Liver (tissue), 9 donors: ENCODE measurements around the gene DOK6. TPM values are rescaled to one million over a fixed set of nuclear protein-coding genes. Genes with fewer than 3 reads are reported as not detected.

Source experiments
- DNase-seq: peaks from one replicate; pipeline ENCODE4 v3.0.0-alpha.2; 2017; ENCODE audit warnings: low spot score
- H3K27ac ChIP-seq, 2 donors: one replicate each; pipeline ENCODE4 v1.7.0; 2013; ENCODE audit warnings: inconsistent platforms in 2 of 2, low read length in 2 of 2, control low read depth in 1 of 2, low read depth in 1 of 2, mild to moderate bottlenecking in 1 of 2
- H3K27me3 ChIP-seq, 4 donors: one replicate each; pipeline versions ENCODE4 v1.6.1 to v1.7.0; 2013; ENCODE audit warnings: low read length in 3 of 4, inconsistent platforms in 1 of 4, mild to moderate bottlenecking in 1 of 4, moderate library complexity in 1 of 4; ENCODE audit not compliant: control insufficient read depth in 4 of 4, insufficient read depth in 4 of 4
- H3K36me3 ChIP-seq, 4 donors: one replicate each; pipeline versions ENCODE4 v1.6.1 to v1.7.0; 2013; ENCODE audit warnings: low read length in 3 of 4, mild to moderate bottlenecking in 3 of 4, low read depth in 1 of 4, moderate library complexity in 1 of 4; ENCODE audit not compliant: control insufficient read depth in 4 of 4, insufficient read depth in 3 of 4
- H3K4me1 ChIP-seq, 4 donors: one replicate each; pipeline versions ENCODE4 v1.6.1 to v1.7.0; 2013; ENCODE audit warnings: low read length in 3 of 4, mild to moderate bottlenecking in 3 of 4, moderate library complexity in 1 of 4; ENCODE audit not compliant: control insufficient read depth in 4 of 4, insufficient read depth in 4 of 4
- H3K4me3 ChIP-seq, 3 donors: one replicate each; pipeline versions ENCODE4 v1.6.1 to v1.7.0; 2013; ENCODE audit warnings: low read length in 3 of 3, control low read depth in 1 of 3, low read depth in 1 of 3, mild to moderate bottlenecking in 1 of 3
- H3K9ac ChIP-seq, 2 donors: one replicate each; pipeline ENCODE4 v1.7.0; 2013; ENCODE audit warnings: low read length in 2 of 2, mild to moderate bottlenecking in 2 of 2, moderate library complexity in 2 of 2, control low read depth in 1 of 2, low read depth in 1 of 2
- H3K9me3 ChIP-seq, 4 donors: one replicate each; pipeline versions ENCODE4 v1.6.1 to v1.7.0; 2013; ENCODE audit warnings: low read length in 3 of 4; ENCODE audit not compliant: control insufficient read depth in 4 of 4
- EGR1 ChIP-seq, 2 donors: IDR thresholded peaks; 2 replicates each; pipeline ENCODE4 v1.6.1; 2016 to 2018; ENCODE audit warnings: antibody characterized with exemption in 2 of 2, low read depth in 2 of 2
- FOXA1 ChIP-seq: IDR thresholded peaks from 2 replicates; pipeline ENCODE4 v1.6.1; 2016; ENCODE audit warnings: antibody characterized with exemption
- FOXA2 ChIP-seq: IDR thresholded peaks from 2 replicates; pipeline ENCODE4 v1.6.1; 2016; ENCODE audit warnings: antibody characterized with exemption
- GABPA ChIP-seq, 2 donors: IDR thresholded peaks in 1 of 2; conservative IDR thresholded peaks in 1 of 2; 2 replicates each; pipeline ENCODE4 v1.6.1; 2016; ENCODE audit warnings: antibody characterized with exemption in 2 of 2, mild to moderate bottlenecking in 1 of 2, moderate library complexity in 1 of 2
- HNF4A ChIP-seq, 2 donors: conservative IDR thresholded peaks; 2 replicates each; pipeline ENCODE4 v1.6.1; 2016; ENCODE audit warnings: antibody characterized with exemption in 2 of 2, mild to moderate bottlenecking in 2 of 2
- HNF4G ChIP-seq: IDR thresholded peaks from 2 replicates; pipeline ENCODE4 v1.6.1; 2016; ENCODE audit warnings: antibody characterized with exemption
- JUND ChIP-seq, 2 donors: IDR thresholded peaks; 2 replicates each; pipeline ENCODE4 v1.6.1; 2016; ENCODE audit warnings: antibody characterized with exemption in 2 of 2
- NR2F2 ChIP-seq: IDR thresholded peaks from 2 replicates; pipeline ENCODE4 v1.6.1; 2016; ENCODE audit warnings: antibody characterized with exemption
- RAD21 ChIP-seq, 2 donors: IDR thresholded peaks; 2 replicates each; pipeline ENCODE4 v1.6.1; 2016; ENCODE audit warnings: antibody characterized with exemption in 2 of 2, mild to moderate bottlenecking in 2 of 2
- RXRA ChIP-seq, 2 donors: IDR thresholded peaks; 2 replicates each; pipeline ENCODE4 v1.6.1; 2017 to 2018; ENCODE audit warnings: antibody characterized with exemption in 2 of 2, mild to moderate bottlenecking in 1 of 2
- SP1 ChIP-seq: IDR thresholded peaks from 2 replicates; pipeline ENCODE4 v1.6.1; 2018; ENCODE audit warnings: antibody characterized with exemption, mild to moderate bottlenecking
- TAF1 ChIP-seq: conservative IDR thresholded peaks from 2 replicates; pipeline ENCODE4 v1.6.1; 2016; ENCODE audit warnings: antibody characterized with exemption, mild to moderate bottlenecking
- YY1 ChIP-seq: IDR thresholded peaks from 2 replicates; pipeline ENCODE4 v1.6.1; 2016; ENCODE audit warnings: antibody characterized with exemption, mild to moderate bottlenecking
- WGBS: extraction: QIAGEN DNeasy Blood & Tissue Kit; methylation state at CpG from one replicate; pipeline ENCODE4 v1.1.7; 2013; 5-methylcytosine and 5-hydroxymethylcytosine counted together
- polyA plus RNA-seq, 2 donors: library from polyadenylated mRNA; stranded (reverse) in 1 of 2; unstranded in 1 of 2; fragments of 200-250 nt in 1 of 2; fragments of >200 nt in 1 of 2; fragmentation: Nextera tagmentation in 1 of 2; extraction: Ambion mirVana in 1 of 2; gene quantifications; one replicate each; pipeline versions ENCODE4 v1.2.1 to v1.2.3, GENCODE V29; 2013 to 2015
- total RNA-seq, 2 donors: library from RNA; depleted of rRNA; stranded (reverse); fragments of >200 nt; gene quantifications; one replicate each; pipeline ENCODE4 v1.2.3, GENCODE V29; 2014
- TF ChIP-seq, protein P1 (sequence below): IDR thresholded peaks from 2 replicates; pipeline ENCODE4 v1.6.1; 2016; ENCODE audit warnings: antibody characterized with exemption
- TF ChIP-seq, protein P2 (sequence below): IDR thresholded peaks from 2 replicates; pipeline ENCODE4 v1.6.1; 2016; ENCODE audit warnings: antibody characterized with exemption
- TF ChIP-seq, protein P3 (sequence below): IDR thresholded peaks from 2 replicates; pipeline ENCODE4 v1.6.1; 2016; ENCODE audit warnings: antibody characterized with exemption
- TF ChIP-seq, protein P4 (sequence below): fragments of 150-350 bp; IDR thresholded peaks from 2 replicates; pipeline ENCODE4 v1.5.1; 2017; ENCODE audit warnings: improper control_type of control experiment, low read depth, low read length; ENCODE audit not compliant: missing input control
- TF ChIP-seq, protein P5 (sequence below): IDR thresholded peaks from 2 replicates; pipeline ENCODE4 v1.6.1; 2016; ENCODE audit warnings: antibody characterized with exemption, mild to moderate bottlenecking
- donor health status: healthy.
- donor health status: healthy.
- donor health status: healthy.
- donor health status: healthy.
- donor health status: healthy.

DOK6 gene
- total and polyA plus RNA-seq, 4 donors, result 0.08 to 1.1 (median 0.67) TPM

DNA sequence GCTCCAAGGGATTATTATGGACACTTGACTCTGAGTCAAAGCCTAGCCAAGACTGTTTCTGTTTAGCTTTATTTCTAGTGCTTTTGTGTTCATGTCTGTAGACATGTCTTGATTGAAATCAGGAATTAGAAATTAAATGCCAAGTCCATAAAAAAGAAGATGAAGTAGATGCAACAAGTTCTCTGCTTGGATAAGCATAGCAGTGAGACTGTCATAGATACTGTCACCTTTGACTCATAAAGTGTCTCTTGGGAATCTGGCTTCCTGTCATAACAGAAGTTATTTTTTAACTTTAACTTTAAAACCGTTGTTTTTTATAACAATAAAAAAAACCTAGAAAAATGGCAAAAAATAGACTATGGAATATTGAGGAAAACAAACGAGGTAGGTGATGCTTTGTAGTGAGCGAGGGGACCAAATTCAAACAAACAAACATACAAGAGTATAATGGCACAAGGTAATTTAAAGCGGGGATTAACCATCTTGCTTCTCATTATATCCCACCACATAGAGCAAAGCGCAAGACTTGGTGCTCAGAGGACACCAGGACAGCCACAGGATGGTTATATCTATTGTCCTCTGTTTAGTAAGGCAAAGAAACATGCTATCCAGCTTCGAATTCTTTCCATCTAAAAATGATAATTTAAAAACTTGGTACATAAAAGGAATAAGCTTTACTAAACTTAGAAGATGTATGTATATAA is 482.4 kb downstream of the DOK6 start (continued):
- no peak for TF ChIP-seq HNF4G
- no peak for TF ChIP-seq FOXA2
- no peak for TF ChIP-seq FOXA1
- no peak for TF ChIP-seq EGR1 (IDR thresholded peaks at IDR 0.05; ENCODE audit: low read depth in 2 of 2)
- TF ChIP-seq JUND (IDR thresholded peaks at IDR 0.05), result no peak
- no peak for TF ChIP-seq TAF1

DNA sequence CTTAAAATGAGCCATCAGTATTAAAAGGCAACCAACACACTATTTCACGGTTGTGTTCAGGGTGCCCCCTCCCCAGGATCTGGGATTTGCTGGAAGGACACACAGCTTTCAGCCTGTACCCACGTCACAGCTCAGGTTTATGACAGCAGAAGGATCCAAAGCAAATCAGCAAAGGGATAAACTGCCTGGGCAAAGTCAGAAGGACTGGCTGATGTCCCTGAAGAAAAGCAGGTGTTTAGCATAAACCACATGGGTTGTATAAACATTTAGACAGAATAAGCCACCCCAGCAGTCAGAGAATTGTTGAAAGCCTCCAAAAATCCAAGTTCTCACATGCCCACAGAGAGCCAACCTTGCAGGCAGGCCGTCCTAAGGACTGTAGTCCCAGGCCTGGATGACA is 483.1 kb downstream of the DOK6 start:
- H3K4me1 ChIP-seq, result no peaks in the 10 kb centered on the region
- H3K27me3 ChIP-seq, result no peaks in the 10 kb centered on the region
- no peak overlapping the region for H3K9ac ChIP-seq
- no peaks in the 10 kb centered on the region for H3K9me3 ChIP-seq
- H3K36me3 ChIP-seq, result no peaks in the 10 kb centered on the region
- DNase-seq, result no peak
- no peak overlapping the region for H3K27ac ChIP-seq
- 57% methylated on average over 3 of the region's 3 CpGs for WGBS
- no peak overlapping the region for H3K4me3 ChIP-seq
- TF ChIP-seq, protein P1, sequence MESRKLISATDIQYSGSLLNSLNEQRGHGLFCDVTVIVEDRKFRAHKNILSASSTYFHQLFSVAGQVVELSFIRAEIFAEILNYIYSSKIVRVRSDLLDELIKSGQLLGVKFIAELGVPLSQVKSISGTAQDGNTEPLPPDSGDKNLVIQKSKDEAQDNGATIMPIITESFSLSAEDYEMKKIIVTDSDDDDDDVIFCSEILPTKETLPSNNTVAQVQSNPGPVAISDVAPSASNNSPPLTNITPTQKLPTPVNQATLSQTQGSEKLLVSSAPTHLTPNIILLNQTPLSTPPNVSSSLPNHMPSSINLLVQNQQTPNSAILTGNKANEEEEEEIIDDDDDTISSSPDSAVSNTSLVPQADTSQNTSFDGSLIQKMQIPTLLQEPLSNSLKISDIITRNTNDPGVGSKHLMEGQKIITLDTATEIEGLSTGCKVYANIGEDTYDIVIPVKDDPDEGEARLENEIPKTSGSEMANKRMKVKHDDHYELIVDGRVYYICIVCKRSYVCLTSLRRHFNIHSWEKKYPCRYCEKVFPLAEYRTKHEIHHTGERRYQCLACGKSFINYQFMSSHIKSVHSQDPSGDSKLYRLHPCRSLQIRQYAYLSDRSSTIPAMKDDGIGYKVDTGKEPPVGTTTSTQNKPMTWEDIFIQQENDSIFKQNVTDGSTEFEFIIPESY, result no peak
- TF ChIP-seq NR2F2 (no peak), SP1 (no peak), HNF4A (conservative IDR thresholded peaks at IDR 0.05) (no peak), HNF4G (no peak), JUND (IDR thresholded peaks at IDR 0.05) (no peak), RAD21 (IDR thresholded peaks at IDR 0.05) (no peak), GABPA (IDR thresholded peaks at IDR 0.05 in 1 of 2, conservative IDR thresholded peaks at IDR 0.05 in 1 of 2) (no peak), TAF1 (no peak), RXRA (IDR thresholded peaks at IDR 0.05) (no peak), FOXA1 (no peak), FOXA2 (no peak), EGR1 (IDR thresholded peaks at IDR 0.05; ENCODE audit: low read depth in 2 of 2) (no peak), YY1 (no peak)
- TF ChIP-seq, protein P2, sequence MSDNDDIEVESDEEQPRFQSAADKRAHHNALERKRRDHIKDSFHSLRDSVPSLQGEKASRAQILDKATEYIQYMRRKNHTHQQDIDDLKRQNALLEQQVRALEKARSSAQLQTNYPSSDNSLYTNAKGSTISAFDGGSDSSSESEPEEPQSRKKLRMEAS, result no peak
- TF ChIP-seq, protein P3, sequence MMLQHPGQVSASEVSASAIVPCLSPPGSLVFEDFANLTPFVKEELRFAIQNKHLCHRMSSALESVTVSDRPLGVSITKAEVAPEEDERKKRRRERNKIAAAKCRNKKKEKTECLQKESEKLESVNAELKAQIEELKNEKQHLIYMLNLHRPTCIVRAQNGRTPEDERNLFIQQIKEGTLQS, result no peak
- TF ChIP-seq, protein P4, sequence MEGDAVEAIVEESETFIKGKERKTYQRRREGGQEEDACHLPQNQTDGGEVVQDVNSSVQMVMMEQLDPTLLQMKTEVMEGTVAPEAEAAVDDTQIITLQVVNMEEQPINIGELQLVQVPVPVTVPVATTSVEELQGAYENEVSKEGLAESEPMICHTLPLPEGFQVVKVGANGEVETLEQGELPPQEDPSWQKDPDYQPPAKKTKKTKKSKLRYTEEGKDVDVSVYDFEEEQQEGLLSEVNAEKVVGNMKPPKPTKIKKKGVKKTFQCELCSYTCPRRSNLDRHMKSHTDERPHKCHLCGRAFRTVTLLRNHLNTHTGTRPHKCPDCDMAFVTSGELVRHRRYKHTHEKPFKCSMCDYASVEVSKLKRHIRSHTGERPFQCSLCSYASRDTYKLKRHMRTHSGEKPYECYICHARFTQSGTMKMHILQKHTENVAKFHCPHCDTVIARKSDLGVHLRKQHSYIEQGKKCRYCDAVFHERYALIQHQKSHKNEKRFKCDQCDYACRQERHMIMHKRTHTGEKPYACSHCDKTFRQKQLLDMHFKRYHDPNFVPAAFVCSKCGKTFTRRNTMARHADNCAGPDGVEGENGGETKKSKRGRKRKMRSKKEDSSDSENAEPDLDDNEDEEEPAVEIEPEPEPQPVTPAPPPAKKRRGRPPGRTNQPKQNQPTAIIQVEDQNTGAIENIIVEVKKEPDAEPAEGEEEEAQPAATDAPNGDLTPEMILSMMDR, result no peak
- TF ChIP-seq, protein P5, sequence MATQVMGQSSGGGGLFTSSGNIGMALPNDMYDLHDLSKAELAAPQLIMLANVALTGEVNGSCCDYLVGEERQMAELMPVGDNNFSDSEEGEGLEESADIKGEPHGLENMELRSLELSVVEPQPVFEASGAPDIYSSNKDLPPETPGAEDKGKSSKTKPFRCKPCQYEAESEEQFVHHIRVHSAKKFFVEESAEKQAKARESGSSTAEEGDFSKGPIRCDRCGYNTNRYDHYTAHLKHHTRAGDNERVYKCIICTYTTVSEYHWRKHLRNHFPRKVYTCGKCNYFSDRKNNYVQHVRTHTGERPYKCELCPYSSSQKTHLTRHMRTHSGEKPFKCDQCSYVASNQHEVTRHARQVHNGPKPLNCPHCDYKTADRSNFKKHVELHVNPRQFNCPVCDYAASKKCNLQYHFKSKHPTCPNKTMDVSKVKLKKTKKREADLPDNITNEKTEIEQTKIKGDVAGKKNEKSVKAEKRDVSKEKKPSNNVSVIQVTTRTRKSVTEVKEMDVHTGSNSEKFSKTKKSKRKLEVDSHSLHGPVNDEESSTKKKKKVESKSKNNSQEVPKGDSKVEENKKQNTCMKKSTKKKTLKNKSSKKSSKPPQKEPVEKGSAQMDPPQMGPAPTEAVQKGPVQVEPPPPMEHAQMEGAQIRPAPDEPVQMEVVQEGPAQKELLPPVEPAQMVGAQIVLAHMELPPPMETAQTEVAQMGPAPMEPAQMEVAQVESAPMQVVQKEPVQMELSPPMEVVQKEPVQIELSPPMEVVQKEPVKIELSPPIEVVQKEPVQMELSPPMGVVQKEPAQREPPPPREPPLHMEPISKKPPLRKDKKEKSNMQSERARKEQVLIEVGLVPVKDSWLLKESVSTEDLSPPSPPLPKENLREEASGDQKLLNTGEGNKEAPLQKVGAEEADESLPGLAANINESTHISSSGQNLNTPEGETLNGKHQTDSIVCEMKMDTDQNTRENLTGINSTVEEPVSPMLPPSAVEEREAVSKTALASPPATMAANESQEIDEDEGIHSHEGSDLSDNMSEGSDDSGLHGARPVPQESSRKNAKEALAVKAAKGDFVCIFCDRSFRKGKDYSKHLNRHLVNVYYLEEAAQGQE, result no peak
